ENCODE measurements around the gene FRA10AC1. TPM values are rescaled to one million over a fixed set of nuclear protein-coding genes. Genes with fewer than 3 reads are reported as not detected.

FRA10AC1 gene
- total and polyA plus RNA-seq, 2 of the 4 experiments (the other 2 are of a cell fraction) = 1.6 to 4.9 TPM

GRCh38 chr10:93749218-93749799 is 46.9 kb upstream of the FRA10AC1 start:
- ATAC-seq (ENCODE audit: low read depth) (no peak), DNase-seq (no peak)
- Histone ChIP-seq H3K9me1 (ENCODE audit: insufficient read depth, low read length) (no peaks in the 10 kb centered on the region), H2AK5ac (ENCODE audit: low read depth, low read length) (no peak overlapping the region), H2AK9ac (replicated peaks; ENCODE audit: low read depth, low read length, poor library complexity) (no peak overlapping the region), H3K79me1 (ENCODE audit: low read depth in 1 of 2, low read length in 2 of 2) (no peaks in the 10 kb centered on the region), H3K4ac (ENCODE audit: low read depth, low read length) (no peak overlapping the region), H2BK5ac (ENCODE audit: low read depth, low read length, poor library complexity, severe bottlenecking) (no peak overlapping the region), H3K18ac (ENCODE audit: low read depth, low read length) (no peak overlapping the region), H3K4me2 (ENCODE audit: low read depth, low read length) (no peak overlapping the region), H3K4me3 (ENCODE audit: insufficient read depth, low read depth, low read length) (no peak overlapping the region), H4K20me1 (ENCODE audit: insufficient read depth, low read length) (no peaks in the 10 kb centered on the region), H4K91ac (ENCODE audit: insufficient read depth, low read depth, low read length) (no peak overlapping the region), H2BK20ac (ENCODE audit: low read depth, low read length) (no peak overlapping the region), H3K56ac (ENCODE audit: extremely low read depth, insufficient read depth, low read length) (no peak overlapping the region), H3K9ac (ENCODE audit: low read depth, low read length) (no peak overlapping the region), H3K27me3 (ENCODE audit: control insufficient read depth, insufficient read depth, low read length) (peaks cover 5% of the 10 kb centered on the region), H4K8ac (ENCODE audit: low read depth in 2 of 2, low read length in 2 of 2) (no peak overlapping the region), H2BK120ac (ENCODE audit: low read depth, low read length) (no peak overlapping the region), H3K27ac (ENCODE audit: insufficient read depth, low read length) (no peak overlapping the region), H3K23ac (ENCODE audit: low read depth, low read length) (no peak overlapping the region), H4K5ac (ENCODE audit: low read depth, low read length) (no peak overlapping the region), H3K36me3 (ENCODE audit: control insufficient read depth, insufficient read depth, low read length) (no peaks in the 10 kb centered on the region), H3K9me3 (ENCODE audit: control insufficient read depth, insufficient read depth, low read length) (no peaks in the 10 kb centered on the region), H3K4me1 (ENCODE audit: control insufficient read depth, insufficient read depth, low read length) (peaks cover 2% of the 10 kb centered on the region; the same call in 1 of the 2 replicates), H2AFZ (replicated peaks; ENCODE audit: low read length, poor library complexity) (no peak overlapping the region), H3K14ac (replicated peaks; ENCODE audit: low read depth, low read length) (no peak overlapping the region), H2BK15ac (ENCODE audit: low read depth, low read length) (no peak overlapping the region)
- WGBS, 2 experiments (ENCODE audit: extremely low coverage in 2 of 2, insufficient read length in 1 of 2) = no CpG with 5 or more reads among the region's 5 CpGs
- in situ Hi-C loops (cut with MboI; ENCODE audit: low sequenced_read_pairs) (no loop called here), intact Hi-C loops (cut with micrococcal nuclease) (no loop called here), dilution Hi-C loops (cut with HindIII; ENCODE audit: low sequenced_read_pairs, unreplicated experiment) (no loop called here)
- CTCF ChIA-PET = no interaction called here
- no TSS peak for BruUV-seq (replicated peaks)
- TF ChIP-seq CTCF (conservative IDR thresholded peaks at IDR 0.05; ENCODE audit: low read depth, low read length) (no peak), CEBPB (IDR thresholded peaks at IDR 0.05; ENCODE audit: low read depth, low read length) (no peak), RCOR1 (IDR thresholded peaks at IDR 0.05; ENCODE audit: insufficient replicate concordance, low read length) (no peak), SMC3 (IDR thresholded peaks at IDR 0.05; ENCODE audit: low read depth, low read length) (no peak), RFX5 (IDR thresholded peaks at IDR 0.05; ENCODE audit: low read depth, low read length) (no peak), POLR2A (IDR thresholded peaks at IDR 0.05; ENCODE audit: low read depth, low read length) (no peak), CHD1 (IDR thresholded peaks at IDR 0.05; ENCODE audit: low read depth, low read length) (no peak), FOS (IDR thresholded peaks at IDR 0.05; ENCODE audit: low read depth, low read length) (no peak), RAD21 (IDR thresholded peaks at IDR 0.05; ENCODE audit: low read length) (no peak), ELK1 (IDR thresholded peaks at IDR 0.05; ENCODE audit: borderline replicate concordance, low read depth, low read length) (no peak), MAFK (IDR thresholded peaks at IDR 0.05; ENCODE audit: low read depth, low read length) (no peak), MAZ (IDR thresholded peaks at IDR 0.05; ENCODE audit: borderline replicate concordance, low read depth, low read length) (no peak), USF2 (IDR thresholded peaks at IDR 0.05; ENCODE audit: low read depth, low read length) (no peak), BHLHE40 (IDR thresholded peaks at IDR 0.05; ENCODE audit: low read depth, low read length) (no peak), NFE2L2 (IDR thresholded peaks at IDR 0.05; ENCODE audit: low read depth, low read length) (no peak), MXI1 (IDR thresholded peaks at IDR 0.05; ENCODE audit: borderline replicate concordance, low read depth, low read length) (no peak)
- POLR2A ChIA-PET (ENCODE audit: unreplicated experiment) = no interaction called here
